Measurements from ENCODE around the gene MAP3K8. TPM values are rescaled to one million over a fixed set of nuclear protein-coding genes. Genes with fewer than 3 reads are reported as not detected.

The MAP3K8 gene
- total and polyA plus RNA-seq, 2 of the 8 experiments (the other 6 are each of a cell fraction or from before 2014, with no cell fraction given) = 5.6 to 6.0 TPM

DNA sequence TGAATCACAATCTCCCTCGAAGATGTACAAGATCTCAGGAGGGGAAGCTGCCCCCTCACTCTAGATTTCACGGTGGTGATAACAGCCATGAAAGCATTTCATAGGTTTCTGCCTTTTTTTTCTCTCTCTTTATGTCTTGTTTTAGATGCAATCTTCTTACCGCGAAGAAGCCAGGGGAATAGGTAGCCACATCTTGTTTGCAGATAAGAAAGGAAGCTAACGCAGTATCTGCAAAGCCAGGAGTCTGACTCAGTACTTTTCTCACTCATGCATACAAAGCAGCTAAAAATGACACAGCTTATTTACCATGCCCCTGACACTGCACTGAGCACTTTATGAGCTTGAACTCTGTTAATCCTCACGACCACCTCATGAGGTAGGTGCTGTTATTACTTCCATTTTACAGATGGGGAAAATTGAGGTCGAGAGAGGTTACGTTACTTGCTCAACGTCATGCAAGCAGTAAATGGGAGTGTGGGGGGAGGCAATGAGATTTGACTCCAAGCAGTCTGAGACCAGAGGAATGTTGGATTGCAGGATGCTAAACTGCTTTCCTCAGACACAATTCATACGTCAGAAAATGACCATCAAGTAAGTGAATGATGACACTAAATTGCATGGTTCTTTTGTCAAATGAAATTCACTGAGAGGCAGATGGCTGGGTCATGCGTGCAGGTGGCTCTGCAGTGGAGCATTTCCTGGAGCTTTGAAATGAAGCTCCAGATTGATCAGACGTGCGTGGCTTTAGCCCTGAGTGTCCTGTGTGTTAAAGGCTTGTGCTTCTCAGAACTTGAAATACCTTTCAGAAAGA, 3.3 kb downstream of the MAP3K8 start (continued):
- no peak for TF ChIP-seq BRCA1 (IDR thresholded peaks at IDR 0.05; ENCODE audit: low read depth, low read length)

All from H1 (cell line).